HepG2 (cell line): ENCODE data around the gene MED20.

Experiments
- CAMTA2 ChIP-seq: sonication (generic); formaldehyde crosslinking; IDR thresholded peaks from 2 replicates; pipeline ENCODE4 v1.4.0; 2020; ENCODE audit warnings: mild to moderate bottlenecking, missing genetic modification reagents, borderline replicate concordance
- CBFB ChIP-seq: sonication (generic); formaldehyde crosslinking; IDR thresholded peaks from 2 replicates; pipeline ENCODE4 v1.4.0; 2020; ENCODE audit warnings: missing genetic modification reagents
- CTCF ChIP-seq: sonication (generic); formaldehyde crosslinking; IDR thresholded peaks from 2 replicates; pipeline ENCODE4 v1.5.0; 2020; ENCODE audit warnings: mild to moderate bottlenecking, missing genetic modification reagents, moderate library complexity
- POLR2AphosphoS5 ChIP-seq: IDR thresholded peaks from 2 replicates; pipeline ENCODE4 v1.6.1; 2012; ENCODE audit warnings: low read depth, low read length
- TAF1 ChIP-seq: sonication (generic); formaldehyde crosslinking; IDR thresholded peaks from 2 replicates; pipeline ENCODE4 v1.4.0; 2020; ENCODE audit warnings: missing genetic modification reagents
- ZNF24 ChIP-seq: fragments of 450-650 bp; IDR thresholded peaks from 2 replicates; pipeline ENCODE4 v1.6.1; 2017; ENCODE audit warnings: antibody characterized with exemption, mild to moderate bottlenecking
- TF ChIP-seq, protein P1 (sequence below), 2 experiments: sonication (generic) in 1 of 2; formaldehyde crosslinking in 1 of 2; IDR thresholded peaks; 2 replicates each; pipeline versions ENCODE4 v1.5.1 to v1.6.1; 2011 to 2020; ENCODE audit warnings: borderline replicate concordance in 1 of 2, low read depth in 1 of 2, low read length in 1 of 2, mild to moderate bottlenecking in 1 of 2, missing genetic modification reagents in 1 of 2, moderate library complexity in 1 of 2
- TF ChIP-seq, protein P2 (sequence below): sonication (generic); formaldehyde crosslinking; IDR thresholded peaks from 2 replicates; pipeline ENCODE4 v1.5.1; 2020; ENCODE audit warnings: missing genetic modification reagents, mild to moderate bottlenecking, borderline replicate concordance
- TF ChIP-seq, protein P3 (sequence below): sonication (generic); formaldehyde crosslinking; IDR thresholded peaks from 2 replicates; pipeline ENCODE4 v1.4.0; 2020; ENCODE audit warnings: missing genetic modification reagents

DNA sequence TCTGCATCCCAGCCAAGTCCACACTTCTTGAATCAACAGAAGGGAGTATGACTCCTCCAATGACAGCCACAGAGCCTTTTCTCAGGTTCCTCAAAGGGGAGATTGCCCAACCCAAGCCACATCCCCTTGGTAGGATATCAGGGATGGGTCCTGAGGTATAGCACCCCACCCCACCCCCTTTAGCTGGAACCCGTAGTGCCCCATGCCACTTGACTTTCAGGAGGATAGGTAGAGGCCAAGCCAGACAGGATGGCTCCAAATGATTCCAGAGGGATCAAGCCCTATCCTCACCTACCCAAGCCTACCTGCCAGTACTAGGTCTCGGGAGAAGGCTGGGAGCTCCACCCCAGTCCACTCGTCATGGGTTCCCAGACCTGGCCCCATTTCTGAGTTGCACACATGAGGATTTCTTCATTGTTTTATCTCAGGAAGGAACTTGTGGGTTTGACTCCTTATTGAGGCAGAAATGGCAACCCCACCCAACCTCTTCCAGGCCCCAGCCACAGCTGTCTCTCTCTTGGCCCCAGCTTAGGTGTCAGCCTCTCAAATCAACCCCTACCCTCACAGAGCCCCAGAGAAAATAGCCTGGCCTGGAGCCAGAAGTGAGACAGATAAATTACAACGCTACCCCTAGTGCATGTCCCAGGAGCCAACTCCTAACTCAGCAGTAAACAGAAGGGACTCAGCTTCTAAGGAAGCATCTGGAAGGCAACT is 17.1 kb upstream of the MED20 start:
- TF ChIP-seq, protein P1, sequence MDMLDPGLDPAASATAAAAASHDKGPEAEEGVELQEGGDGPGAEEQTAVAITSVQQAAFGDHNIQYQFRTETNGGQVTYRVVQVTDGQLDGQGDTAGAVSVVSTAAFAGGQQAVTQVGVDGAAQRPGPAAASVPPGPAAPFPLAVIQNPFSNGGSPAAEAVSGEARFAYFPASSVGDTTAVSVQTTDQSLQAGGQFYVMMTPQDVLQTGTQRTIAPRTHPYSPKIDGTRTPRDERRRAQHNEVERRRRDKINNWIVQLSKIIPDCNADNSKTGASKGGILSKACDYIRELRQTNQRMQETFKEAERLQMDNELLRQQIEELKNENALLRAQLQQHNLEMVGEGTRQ (IDR thresholded peaks at IDR 0.05; ENCODE audit: low read depth, low read length): no peak
- TF ChIP-seq, protein P1 (CRISPR knock-in tag; IDR thresholded peaks at IDR 0.05; ENCODE audit: borderline replicate concordance): no peak
- TF ChIP-seq, protein P2, sequence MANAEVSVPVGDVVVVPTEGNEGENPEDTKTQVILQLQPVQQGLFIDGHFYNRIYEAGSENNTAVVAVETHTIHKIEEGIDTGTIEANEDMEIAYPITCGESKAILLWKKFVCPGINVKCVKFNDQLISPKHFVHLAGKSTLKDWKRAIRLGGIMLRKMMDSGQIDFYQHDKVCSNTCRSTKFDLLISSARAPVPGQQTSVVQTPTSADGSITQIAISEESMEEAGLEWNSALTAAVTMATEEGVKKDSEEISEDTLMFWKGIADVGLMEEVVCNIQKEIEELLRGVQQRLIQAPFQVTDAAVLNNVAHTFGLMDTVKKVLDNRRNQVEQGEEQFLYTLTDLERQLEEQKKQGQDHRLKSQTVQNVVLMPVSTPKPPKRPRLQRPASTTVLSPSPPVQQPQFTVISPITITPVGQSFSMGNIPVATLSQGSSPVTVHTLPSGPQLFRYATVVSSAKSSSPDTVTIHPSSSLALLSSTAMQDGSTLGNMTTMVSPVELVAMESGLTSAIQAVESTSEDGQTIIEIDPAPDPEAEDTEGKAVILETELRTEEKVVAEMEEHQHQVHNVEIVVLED (CRISPR knock-in tag): no peak
- TF ChIP-seq ZNF24 (no peak), CAMTA2 (CRISPR knock-in tag) (no peak), CTCF (no peak), TAF1 (CRISPR knock-in tag) (no peak), CBFB (CRISPR knock-in tag) (no peak), POLR2AphosphoS5 (no peak)
- TF ChIP-seq, protein P3, sequence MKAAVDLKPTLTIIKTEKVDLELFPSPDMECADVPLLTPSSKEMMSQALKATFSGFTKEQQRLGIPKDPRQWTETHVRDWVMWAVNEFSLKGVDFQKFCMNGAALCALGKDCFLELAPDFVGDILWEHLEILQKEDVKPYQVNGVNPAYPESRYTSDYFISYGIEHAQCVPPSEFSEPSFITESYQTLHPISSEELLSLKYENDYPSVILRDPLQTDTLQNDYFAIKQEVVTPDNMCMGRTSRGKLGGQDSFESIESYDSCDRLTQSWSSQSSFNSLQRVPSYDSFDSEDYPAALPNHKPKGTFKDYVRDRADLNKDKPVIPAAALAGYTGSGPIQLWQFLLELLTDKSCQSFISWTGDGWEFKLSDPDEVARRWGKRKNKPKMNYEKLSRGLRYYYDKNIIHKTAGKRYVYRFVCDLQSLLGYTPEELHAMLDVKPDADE (CRISPR knock-in tag): no peak
